HEK293T (cell line): ENCODE results near the gene TTLL11.

Experiments used
- CTCF ChIA-PET: fragments of 350-600 bp; formaldehyde crosslinking; extraction: SDS; loops from one replicate; lab custom pipeline; 2021; ENCODE audit warnings: antibody characterized with exemption, inconsistent platforms; lab: Yijun Ruan, JAX
- POLR2A ChIA-PET: fragments of 350-600 bp; formaldehyde crosslinking; extraction: SDS; loops from one replicate; lab custom pipeline; 2020; ENCODE audit warnings: antibody characterized with exemption, inconsistent platforms; lab: Yijun Ruan, JAX
- DNase-seq: peaks from one replicate; pipeline ENCODE4 v3.0.0; 2012; ENCODE audit warnings: mixed read lengths; ENCODE audit errors: extremely low spot score
- ARNT ChIP-seq: fragments of 450-650 bp; IDR thresholded peaks from 2 replicates; pipeline ENCODE4 v1.6.1; 2017; ENCODE audit warnings: mild to moderate bottlenecking
- BHLHE40 ChIP-seq: fragments of 450-650 bp; IDR thresholded peaks from 2 replicates; pipeline ENCODE4 v1.6.1; 2016; ENCODE audit warnings: mild to moderate bottlenecking, moderate library complexity, borderline replicate concordance
- CTBP1 ChIP-seq: fragments of 450-650 bp; IDR thresholded peaks from 2 replicates; pipeline ENCODE4 v1.6.1; 2016; ENCODE audit warnings: borderline replicate concordance
- ELF4 ChIP-seq: fragments of 450-650 bp; IDR thresholded peaks from 2 replicates; pipeline ENCODE4 v1.6.1; 2017; ENCODE audit warnings: antibody characterized with exemption
- FOXA1 ChIP-seq: fragments of 450-650 bp; IDR thresholded peaks from 2 replicates; pipeline ENCODE4 v1.6.1; 2016; ENCODE audit warnings: mild to moderate bottlenecking
- FOXK2 ChIP-seq: fragments of 450-650 bp; IDR thresholded peaks from 2 replicates; pipeline ENCODE4 v1.6.1; 2016; ENCODE audit warnings: mild to moderate bottlenecking
- FOXM1 ChIP-seq: fragments of 450-650 bp; IDR thresholded peaks from 2 replicates; pipeline ENCODE4 v1.6.1; 2017; ENCODE audit warnings: mild to moderate bottlenecking, borderline replicate concordance
- HDGF ChIP-seq: fragments of 450-650 bp; IDR thresholded peaks from 2 replicates; pipeline ENCODE4 v1.6.1; 2017; ENCODE audit warnings: antibody characterized with exemption, borderline replicate concordance
- L3MBTL2 ChIP-seq: fragments of 450-650 bp; conservative IDR thresholded peaks from 2 replicates; pipeline ENCODE4 v1.6.1; 2016; ENCODE audit warnings: mild to moderate bottlenecking
- LEF1 ChIP-seq: fragments of 450-650 bp; IDR thresholded peaks from 2 replicates; pipeline ENCODE4 v1.6.1; 2017; ENCODE audit warnings: mild to moderate bottlenecking, borderline replicate concordance
- NFRKB ChIP-seq: fragments of 450-650 bp; IDR thresholded peaks from 2 replicates; pipeline ENCODE4 v1.6.1; 2016; ENCODE audit warnings: mild to moderate bottlenecking, moderate library complexity
- PKNOX1 ChIP-seq: fragments of 450-650 bp; IDR thresholded peaks from 2 replicates; pipeline ENCODE4 v1.6.1; 2016
- SP1 ChIP-seq: fragments of 450-650 bp; IDR thresholded peaks from 2 replicates; pipeline ENCODE4 v1.6.1; 2017
- SUZ12 ChIP-seq: fragments of 450-650 bp; IDR thresholded peaks from 2 replicates; pipeline ENCODE4 v1.6.1; 2016; ENCODE audit warnings: mild to moderate bottlenecking
- TARDBP ChIP-seq: fragments of 450-650 bp; IDR thresholded peaks from 2 replicates; pipeline ENCODE4 v1.6.1; 2016
- ZNF384 ChIP-seq: fragments of 450-650 bp; IDR thresholded peaks from 2 replicates; pipeline ENCODE4 v1.6.1; 2016

TTLL11 gene

GRCh38 chr9:122113574-122113973, 20.5 kb upstream of the TTLL11 start:
- CTCF ChIA-PET = interaction anchor here (0.8 to 1.7 kb wide), 2 partner anchors 10 to 14 kb away, joined by 5 read pairs; no protein-coding TSS in a partner anchor
- TF ChIP-seq ARNT (no peak), BHLHE40 (no peak), LEF1 (no peak), L3MBTL2 (no peak), ZNF384 (no peak), FOXM1 (no peak)
- no peak for DNase-seq
- POLR2A ChIA-PET = no interaction called here

- ChIA-PET POLR2A (no interaction called here), CTCF (interaction anchor here (1.2 kb wide), 1 partner anchor 14 kb away, joined by 3 read pairs; no protein-coding TSS in a partner anchor)
- DNase-seq = no peak
- TF ChIP-seq FOXA1 (no peak), FOXK2 (no peak), BHLHE40 (no peak), LEF1 (no peak), SP1 (no peak), TARDBP (no peak), CTBP1 (no peak), ELF4 (no peak), FOXM1 (no peak), HDGF (no peak), NFRKB (no peak), ZNF384 (no peak), ARNT (no peak), PKNOX1 (no peak), L3MBTL2 (no peak)
These were observed 19.1 kb upstream of the TTLL11 start for GRCh38 chr9:122112238-122112637.

- DNase-seq = no peak
- ChIA-PET POLR2A (no interaction called here), CTCF (no interaction called here)
- TF ChIP-seq BHLHE40 (no peak), SUZ12 (no peak), ELF4 (no peak), PKNOX1 (no peak), LEF1 (no peak), HDGF (no peak), FOXM1 (no peak), L3MBTL2 (no peak), ARNT (no peak), ZNF384 (no peak), NFRKB (no peak), FOXK2 (no peak)
These were observed 18.4 kb upstream of the TTLL11 start for GRCh38 chr9:122111413-122112085.

GRCh38 chr9:122110100-122110833, 17.2 kb upstream of the TTLL11 start:
- ChIA-PET CTCF (interaction anchor here (4.5 kb wide), 1 partner anchor 12 kb away, joined by 20 read pairs; no protein-coding TSS in a partner anchor), POLR2A (no interaction called here)
- no peak for DNase-seq
- no peak for TF ChIP-seq HDGF
- TF ChIP-seq ELF4 = no peak
- TF ChIP-seq ARNT = no peak
- TF ChIP-seq FOXK2 = no peak

GRCh38 chr9:122109035-122109813, 16.1 kb upstream of the TTLL11 start:
- ChIA-PET CTCF (interaction anchor here (1.4 to 4.5 kb wide), 2 partner anchors 11 to 14 kb away, joined by 5 to 20 read pairs; no protein-coding TSS in a partner anchor), POLR2A (no interaction called here)
- TF ChIP-seq FOXA1 = no peak
- no peak for TF ChIP-seq TARDBP
- TF ChIP-seq ARNT = no peak
- TF ChIP-seq FOXM1 = no peak
- TF ChIP-seq SUZ12 = no peak
- no peak for TF ChIP-seq ELF4
- no peak for TF ChIP-seq LEF1
- TF ChIP-seq SP1 = no peak
- TF ChIP-seq NFRKB = no peak
- DNase-seq = no peak

GRCh38 chr9:122107291-122107805, 14.2 kb upstream of the TTLL11 start:
- TF ChIP-seq ELF4 = no peak
- no peak for TF ChIP-seq CTBP1
- no peak for TF ChIP-seq NFRKB
- TF ChIP-seq HDGF = no peak
- TF ChIP-seq LEF1 = no peak
- no peak for TF ChIP-seq FOXK2
- ChIA-PET CTCF (interaction anchor here (0.9 to 4.5 kb wide), 2 partner anchors 9 to 243 kb away, joined by 3 to 20 read pairs; no protein-coding TSS in a partner anchor), POLR2A (no interaction called here)
- no peak for DNase-seq
